HG03521 (cell line): ENCODE data around the gene GSTK1.
"Not testable (repeated sequence)": the region's sequence is repeated elsewhere in the genome, so short reads cannot be mapped to it uniquely, and the experiment has no call there.

Experiments used
- ATAC-seq: cut with Tn5 transposase; IDR thresholded peaks from one replicate; pipeline ENCODE4 v1.9.1; 2021; ENCODE audit warnings: mild to moderate bottlenecking, moderate library complexity; ENCODE audit not compliant: unreplicated experiment

GSTK1 gene

DNA sequence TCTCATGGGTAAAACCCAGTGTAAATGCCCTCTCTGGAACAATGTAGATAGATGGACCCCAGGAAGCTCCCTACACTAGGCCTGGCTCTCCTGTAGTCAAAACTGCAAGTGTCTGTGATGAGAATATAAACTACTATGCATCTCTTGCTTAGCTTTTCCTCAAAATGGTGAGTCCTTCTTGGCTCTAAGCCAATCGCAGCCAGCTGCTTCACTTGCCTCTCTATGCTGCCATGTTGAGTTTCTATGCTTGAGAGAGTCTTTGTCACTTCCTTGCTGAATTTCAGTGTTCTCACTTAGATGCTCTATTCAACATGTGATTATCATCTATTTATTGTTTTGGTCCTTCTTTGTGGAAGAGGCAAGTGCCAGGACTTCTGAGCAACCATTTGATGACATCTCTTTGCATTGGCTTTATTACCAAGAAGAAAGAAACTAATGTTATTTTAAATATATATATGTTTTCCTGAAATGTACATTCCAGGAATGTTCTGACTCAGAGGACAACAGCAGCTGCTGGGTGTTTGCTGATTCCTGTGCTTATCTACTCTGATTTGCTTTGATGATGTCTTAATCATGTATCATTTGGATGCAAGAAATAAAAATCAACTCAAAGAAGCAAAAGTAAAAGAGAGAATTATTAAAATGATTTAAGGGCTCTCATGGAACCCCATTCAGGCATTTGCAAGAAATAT is 24.8 kb upstream of the GSTK1 start:
- ATAC-seq = no peak

DNA sequence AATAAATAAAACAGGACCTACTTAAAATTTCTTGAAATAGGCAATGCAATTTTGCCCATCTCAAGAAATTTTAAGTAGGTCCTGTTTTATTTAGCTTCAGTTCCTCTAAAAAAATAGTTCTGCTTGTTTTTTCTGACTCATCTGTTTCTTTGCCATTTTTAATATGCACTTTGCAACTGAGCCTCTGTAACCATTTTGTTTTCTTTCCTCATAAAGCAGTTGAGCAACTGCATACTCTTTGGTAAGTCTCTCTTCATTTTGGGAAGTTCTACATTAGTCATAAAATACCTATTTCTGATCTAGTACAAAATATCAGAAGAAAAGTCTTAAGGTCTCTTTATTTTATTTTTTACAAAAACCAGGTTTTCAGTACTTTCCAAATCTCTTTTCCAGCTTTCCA is 23.4 kb upstream of the GSTK1 start:
- no peak for ATAC-seq

DNA sequence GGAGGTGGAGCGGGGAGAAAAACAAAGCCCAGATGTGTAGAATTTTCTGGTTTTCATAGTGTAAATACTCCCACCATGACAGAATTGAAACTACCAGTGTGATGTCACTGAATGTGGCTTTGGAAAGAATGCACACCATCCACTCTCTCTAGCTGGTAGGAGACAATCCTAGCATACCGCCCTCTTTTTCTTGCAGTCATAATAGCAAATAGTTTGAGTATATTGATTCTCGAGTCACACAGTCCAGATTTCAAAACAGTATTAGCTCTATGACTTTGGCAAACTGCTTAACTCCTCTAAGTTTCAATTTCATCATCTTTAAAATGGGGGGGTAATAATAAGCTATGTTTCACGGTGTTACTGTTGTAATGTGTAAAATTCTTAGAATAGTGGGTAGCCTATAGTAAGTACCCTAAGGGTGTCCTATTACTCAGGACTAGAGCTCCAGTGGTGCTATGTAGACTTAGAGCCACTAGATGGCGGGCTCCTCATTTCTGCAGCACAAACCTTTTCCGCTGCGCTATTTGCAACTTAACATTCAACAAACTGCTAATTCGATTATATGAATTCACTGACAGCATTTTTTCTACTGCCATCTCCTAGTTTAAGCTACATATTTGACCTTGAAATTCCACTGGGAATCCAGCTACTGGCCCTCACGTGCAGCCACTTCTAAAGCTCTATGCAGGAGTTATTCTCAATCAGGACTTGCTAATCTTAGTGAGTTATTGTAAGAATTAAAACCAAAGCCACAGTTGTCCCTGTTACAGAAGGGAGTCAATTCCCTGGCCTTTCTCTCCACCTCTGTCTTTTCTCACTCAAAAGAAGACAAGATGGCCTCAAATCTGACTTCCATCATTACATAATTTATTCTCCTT is 22.7 kb upstream of the GSTK1 start:
- peak; percentile 95 for ATAC-seq

DNA sequence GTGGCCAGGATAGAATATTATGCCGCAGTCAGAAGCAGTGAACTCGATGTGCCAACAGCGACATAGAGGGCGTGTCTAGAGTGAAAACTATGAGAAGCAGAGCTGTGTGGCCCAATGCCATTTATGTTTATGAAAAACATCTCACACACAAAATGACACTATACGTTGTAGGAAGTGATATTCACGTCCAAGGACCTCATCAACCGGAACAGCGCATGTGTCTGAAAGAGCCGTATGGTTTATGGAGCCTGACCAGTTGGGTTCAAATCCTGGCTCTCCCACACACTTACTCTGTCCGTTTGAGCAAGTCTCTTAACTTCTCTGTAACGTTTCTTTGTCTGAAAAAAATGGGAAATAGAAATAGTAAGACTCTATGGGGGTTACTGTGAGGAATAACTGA is 20.9 kb upstream of the GSTK1 start:
- ATAC-seq = no peak

DNA sequence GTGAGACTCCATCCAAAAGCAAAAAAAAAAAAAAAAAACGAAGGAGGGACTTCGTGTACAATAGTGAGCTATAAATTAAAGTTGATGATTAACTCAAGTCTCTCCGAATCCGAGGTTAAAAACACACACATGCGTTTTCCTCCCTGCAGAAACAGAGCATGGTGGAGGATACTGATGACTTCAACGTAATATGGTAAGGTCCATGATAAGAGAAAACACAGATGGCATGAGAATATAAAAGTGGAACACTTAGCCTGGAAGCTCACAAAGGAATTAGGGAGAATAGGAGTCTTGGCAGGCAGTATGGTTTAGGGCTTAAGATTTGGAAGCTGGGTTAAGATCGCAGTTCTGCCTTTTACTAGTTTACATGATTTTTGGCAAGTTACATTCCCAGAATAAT is 20.1 kb upstream of the GSTK1 start:
- ATAC-seq = no peak

DNA sequence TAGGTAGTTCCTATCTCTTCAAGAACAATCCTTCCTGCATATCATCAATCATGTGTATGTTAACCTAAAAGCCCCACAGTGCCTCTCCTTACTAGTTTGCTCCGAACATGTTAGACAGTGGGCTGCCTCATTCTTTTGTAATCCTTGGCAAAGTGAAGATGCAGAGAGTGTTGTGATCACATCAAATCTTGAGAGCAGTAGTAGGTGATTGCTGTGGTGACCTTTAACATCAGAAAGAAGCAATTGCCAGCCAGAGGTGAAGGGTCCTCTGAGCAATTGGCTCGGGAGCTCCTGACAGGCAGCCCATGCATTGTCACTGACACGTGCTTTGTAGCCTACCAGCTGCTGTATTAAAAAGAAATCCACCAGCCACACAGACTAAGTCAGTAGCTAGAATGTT is 19.6 kb upstream of the GSTK1 start:
- ATAC-seq = no peak

DNA sequence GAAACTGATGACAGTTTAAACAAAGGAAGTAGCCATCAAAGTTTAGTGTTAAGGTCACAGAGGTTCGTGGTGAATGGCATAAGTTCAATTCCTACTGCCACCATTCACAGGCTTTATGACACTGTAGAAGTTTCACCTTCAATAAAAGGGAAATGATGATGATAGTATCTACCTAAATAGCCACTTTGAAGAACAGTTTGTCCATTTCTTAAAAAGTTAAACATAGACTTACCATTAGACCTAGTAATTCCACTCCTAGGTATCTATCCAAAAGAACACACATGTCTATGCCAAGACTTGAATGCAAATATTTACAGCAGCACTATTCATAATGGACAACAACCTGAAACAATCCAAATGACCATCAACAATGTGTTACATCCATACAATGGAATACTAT is 18.9 kb upstream of the GSTK1 start:
- no peak for ATAC-seq

DNA sequence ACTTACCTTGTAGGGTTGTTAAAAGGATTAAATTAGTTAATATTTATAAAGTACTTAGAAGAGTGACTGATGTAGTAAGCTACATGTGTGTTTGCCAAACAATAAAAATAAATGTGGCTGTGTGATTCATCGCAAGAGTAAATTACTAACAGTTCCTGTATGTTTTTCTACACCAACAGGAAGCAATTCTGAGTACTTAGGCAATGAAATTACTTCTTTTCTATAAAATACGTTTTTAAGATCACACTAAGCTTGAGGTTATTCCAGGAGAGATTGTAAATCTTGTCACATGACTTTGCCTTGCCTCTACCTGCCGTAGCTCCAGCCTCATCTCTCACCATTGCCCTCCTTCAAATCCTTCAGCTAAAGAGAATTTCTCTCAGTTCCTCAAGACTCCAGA is 18.1 kb upstream of the GSTK1 start:
- no peak for ATAC-seq

DNA sequence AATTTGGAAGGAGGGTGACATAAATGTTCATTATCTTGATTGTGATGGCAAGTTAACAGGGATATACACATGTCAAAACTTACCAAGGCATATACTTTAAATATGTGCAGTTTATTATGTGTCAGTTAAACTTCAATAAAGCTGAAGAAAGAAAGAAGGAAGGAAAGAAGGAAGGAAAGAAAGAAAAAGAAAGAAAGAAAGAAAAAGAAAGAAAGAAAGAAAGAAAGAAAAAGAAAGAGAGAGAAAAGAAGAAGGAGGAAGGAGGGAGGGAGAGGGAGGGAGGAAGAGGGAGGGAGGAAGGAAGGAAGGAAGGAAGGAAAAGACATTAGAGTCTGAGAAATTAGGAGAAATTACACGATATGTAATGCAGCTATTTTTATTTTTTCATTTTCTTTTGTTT is 15.9 kb upstream of the GSTK1 start:
- no peak for ATAC-seq

DNA sequence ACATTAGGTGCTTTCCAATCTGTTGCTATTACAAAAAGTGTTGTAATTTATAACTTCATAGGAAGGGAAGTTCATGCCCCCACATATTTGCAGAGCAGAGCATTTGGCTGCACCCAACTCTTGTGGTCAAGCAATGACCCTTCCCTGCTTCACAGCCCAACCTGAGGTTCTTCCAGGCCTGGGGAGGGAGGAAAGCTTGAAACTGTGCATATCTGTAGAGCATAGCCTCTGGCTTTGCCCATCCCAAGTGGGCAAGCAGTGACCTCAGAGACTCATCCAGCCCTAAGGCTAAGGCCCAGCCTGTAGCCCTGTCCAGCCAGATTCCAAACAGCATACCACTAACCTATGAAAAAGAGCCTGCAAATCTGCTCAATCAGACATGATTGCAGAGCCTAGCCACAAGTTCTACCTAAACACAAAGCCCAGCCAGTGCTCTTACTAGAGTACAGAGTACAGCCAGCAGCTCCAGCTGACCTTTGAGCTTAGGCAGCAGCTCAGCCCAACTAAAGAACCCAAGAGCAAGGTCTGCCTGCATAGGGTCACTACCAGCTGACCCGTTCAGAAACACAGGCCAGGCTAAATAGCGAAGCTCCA is 14.4 kb upstream of the GSTK1 start:
- no peak for ATAC-seq

DNA sequence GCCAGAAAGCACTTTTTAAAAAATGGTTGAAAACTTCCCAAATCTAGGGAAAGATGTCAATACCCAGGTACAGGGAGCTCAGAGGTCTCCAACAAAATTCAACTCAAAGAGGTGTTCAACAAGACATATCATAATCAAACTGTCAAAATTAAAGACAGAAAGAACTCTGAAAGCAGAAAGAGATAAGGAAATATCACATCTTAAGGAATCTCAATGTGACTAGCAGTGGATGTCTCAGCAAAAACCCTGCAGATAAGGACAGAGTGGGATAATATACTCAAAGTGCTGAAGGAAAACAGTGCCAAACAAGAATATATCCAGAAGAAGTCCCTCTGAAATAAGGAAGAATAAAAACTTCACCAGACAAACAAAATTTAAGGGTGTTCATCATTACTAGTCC is 13.0 kb upstream of the GSTK1 start:
- ATAC-seq = no peak

DNA sequence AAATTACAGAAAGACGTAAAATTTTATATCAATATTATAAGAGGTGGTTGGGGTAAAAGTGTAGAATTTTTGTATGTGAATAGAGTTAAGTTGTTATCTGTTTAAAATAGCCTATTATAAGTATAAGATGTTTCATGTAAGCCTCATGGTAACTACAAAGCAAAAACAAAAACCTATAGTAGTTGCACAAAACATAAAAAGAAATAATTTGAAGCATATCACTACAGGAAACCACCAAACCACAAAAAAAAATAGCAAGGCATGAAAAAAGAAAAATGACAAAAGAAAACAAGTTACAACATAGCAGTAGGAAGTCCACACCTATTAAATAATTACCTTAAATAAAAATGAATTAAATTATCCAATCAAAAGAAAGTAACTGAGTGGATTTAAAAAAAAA is 12.4 kb upstream of the GSTK1 start:
- no peak for ATAC-seq

DNA sequence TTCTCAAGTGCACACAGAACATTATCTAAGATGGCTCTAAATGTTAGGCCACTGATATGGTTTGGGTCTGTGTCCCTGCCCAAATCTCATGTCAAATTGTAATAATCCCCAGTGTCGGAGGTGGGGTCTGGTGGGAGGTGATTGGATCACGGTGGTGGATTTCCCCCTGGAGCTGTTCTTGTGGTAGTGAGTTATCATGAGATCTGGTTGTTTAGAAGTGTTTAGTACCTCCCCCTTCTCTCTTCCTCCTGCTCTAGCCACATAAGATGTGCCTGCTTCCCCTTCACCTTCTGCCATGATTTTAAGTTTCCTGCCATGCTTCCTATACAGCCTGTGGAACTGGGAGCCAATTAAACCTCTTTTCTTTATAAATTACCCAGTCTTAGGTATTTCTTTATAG is 11.2 kb upstream of the GSTK1 start:
- ATAC-seq = no peak

DNA sequence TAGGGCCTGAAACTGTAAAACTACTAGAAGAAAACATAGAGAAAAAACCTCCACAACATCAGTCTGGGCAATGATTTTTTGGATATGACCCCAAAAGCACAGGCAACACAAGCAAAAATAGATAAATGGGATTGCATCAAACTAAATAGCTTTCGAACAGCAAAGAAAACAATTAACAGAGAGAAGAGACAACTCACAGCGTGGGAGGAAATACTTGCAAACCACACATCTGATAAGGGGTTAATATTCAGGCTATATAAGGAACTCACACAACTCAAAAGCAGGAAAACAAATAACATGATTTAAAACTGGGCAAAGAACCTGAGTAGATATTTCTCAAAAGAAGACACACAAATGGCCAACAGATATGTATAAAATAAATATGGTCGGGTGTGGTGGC is 7.7 kb upstream of the GSTK1 start:
- no peak for ATAC-seq

DNA sequence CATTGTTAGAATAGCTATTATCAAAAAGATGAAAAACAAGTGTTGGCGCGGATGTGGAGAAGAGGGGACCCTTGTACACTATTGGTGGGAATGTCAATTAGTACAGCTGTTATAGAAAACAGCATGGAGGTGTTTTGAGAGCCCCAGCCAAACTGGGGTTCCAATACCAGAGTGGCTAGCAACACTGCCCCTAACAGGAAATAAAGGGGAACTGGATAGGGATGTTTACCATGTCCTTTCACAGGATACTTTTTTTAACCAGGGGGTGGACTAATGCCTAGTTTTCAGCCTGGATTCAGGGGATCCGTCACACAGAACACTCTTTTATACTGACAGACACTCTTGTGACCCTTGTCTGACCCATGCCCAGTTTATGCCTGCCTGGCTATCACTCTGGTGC is 6.9 kb upstream of the GSTK1 start:
- ATAC-seq = no peak

DNA sequence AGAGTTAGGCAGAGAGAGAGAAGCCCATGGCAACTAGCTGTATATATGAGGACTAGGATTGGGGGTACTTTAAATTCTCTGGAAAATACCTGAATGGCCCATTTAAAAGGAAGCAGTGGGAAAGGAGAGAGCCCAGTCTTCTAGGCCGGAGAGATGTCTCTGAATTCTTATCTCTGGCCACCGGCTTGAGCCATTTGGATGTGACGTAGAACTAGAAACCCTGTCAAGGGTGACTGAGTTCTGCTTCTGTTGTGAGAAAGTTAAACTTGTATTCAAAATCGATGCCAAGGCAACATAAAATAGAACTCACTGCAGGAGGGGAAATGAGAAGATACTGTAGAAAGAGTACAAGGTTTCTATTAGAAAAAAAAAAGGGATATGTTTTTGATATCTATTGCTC is 6.3 kb upstream of the GSTK1 start:
- ATAC-seq = peak; percentile 61

DNA sequence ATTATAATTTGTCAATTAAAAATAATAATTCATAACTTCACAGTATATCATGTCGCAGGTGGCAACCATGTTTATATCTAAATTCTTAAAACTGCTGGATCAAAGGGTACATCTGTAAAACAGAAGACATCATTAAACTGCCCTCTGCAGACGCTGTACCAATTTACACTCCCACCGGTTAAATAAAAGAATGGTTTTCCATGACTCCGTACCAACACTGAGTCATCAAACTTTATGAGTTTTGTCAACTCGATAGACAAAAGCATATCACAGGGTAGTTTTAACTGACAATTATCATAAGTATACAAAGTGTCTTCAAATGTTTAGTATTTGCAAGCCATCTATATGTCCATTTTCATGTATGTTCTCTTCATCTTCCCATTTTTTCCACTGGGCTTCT is 5.7 kb upstream of the GSTK1 start:
- ATAC-seq = no peak

DNA sequence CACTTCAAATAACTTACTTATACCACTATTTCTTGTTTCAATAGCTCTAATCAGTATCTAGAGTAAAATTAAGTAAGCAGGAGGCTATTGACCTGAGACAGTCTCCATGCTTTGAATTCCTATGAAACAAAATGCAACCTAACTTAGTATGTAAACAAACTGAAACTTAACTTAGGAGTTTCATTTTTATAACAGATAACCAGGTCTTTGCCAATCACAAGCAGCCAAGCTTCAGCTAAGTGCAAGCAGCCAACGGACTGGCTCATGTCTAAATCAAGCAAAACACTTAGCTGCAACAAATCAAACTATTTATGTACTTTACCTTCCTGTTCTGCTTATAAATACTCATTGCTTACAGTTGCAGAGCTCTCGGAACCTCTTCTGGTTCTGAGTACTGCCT is 4.4 kb upstream of the GSTK1 start:
- no peak for ATAC-seq

DNA sequence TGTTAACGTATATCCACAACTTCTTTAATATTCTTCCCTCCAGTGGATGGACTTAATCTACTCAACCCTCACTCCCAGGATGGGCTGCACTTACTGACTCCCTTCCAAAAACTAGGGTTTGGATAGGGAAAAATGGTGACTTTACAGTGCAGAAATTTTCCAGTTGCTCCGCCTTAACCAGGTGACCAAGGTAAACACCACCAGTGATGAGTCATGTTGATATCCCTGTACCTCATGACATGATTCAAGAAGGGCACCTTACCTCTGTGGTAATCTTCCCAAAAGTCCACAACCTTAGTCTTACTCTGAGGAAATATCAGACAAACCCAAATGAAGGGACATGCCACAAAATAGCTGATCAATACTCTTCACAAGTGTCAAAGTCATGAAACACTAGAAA is 3.5 kb upstream of the GSTK1 start:
- no peak for ATAC-seq

DNA sequence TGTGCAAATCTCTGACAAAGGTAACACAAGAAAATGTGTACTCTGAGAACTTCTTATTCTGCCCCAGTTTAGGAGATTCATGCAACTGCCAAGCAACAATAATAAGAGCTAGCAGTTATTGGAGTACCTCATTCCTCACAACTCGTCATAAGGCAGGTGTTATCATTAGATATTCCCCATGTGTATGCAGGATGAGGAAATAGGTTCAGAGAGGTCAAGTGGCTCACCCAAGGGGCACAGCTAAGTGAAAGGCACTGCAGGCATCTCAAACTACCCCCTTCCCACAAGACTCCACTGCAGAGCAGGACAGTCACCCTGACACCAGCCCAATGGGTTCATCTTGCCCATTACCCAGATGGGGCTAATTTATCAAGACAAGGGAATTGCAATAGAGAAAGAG is 1.3 kb upstream of the GSTK1 start:
- no peak for ATAC-seq

DNA sequence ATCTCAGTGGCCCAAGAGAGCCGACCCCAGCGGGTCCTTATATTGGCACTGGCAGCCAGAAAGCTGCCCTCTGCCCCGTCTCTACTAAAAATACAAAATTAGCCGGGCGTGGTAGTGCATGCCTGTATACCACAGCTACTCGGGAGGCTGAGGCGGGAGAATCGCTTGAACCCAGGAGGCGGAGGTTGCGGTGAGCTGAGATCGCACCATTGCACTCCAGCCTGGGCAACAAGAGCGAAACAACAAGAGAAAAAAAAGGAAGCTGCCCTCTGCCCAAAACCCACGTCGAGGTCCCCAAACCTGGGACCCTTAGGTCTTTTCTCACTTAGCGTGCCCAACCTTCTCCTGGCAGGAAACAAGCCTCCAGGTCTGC is 941 bp downstream of the GSTK1 start:
- not testable (repeated sequence) for ATAC-seq

DNA sequence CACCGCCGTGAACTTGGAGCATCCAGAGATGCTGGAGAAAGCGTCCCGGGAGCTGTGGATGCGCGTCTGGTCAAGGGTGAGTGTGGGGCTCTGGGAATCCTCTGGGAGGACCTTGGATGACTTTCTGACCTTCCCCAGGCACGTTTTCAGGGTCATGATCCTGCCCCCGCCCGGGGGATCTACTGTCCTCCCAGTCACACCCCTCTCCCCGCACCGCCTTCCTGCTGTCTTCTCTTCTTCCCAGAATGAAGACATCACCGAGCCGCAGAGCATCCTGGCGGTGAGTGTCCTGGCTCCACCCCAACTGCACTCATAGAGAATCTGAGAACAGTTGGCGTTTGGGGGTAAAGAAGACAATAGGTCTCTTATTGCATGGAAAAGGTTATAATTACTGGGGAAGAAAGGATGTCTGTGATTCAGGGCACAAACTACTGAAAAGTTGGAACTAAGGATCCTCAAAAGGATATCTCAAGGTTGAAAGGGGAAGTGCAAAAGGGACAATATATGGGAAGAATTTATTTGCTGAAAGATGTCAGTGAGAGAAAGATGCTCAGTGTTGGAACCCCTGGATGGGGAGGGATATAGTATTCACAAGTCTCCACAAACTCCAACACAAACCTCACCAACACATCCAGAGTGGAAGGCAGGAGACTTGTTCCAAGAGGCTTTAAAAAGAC is 1.9 kb downstream of the GSTK1 start:
- no peak for ATAC-seq
